C4-2B (cell line): ENCODE results near the gene TXNDC11.
"Not testable (repeated sequence)": the region's sequence is repeated elsewhere in the genome, so short reads cannot be mapped to it uniquely, and the experiment has no call there.

ENCODE experiments used
- ZFX ChIP-seq: fragments of 450-650 bp; IDR thresholded peaks from 2 replicates; pipeline ENCODE4 v1.6.1; 2017
- TF ChIP-seq, protein P1 (sequence below): fragments of 450-650 bp; conservative IDR thresholded peaks from 2 replicates; pipeline ENCODE4 v1.5.1; 2017; ENCODE audit warnings: mild to moderate bottlenecking

- TF ChIP-seq, protein P1, sequence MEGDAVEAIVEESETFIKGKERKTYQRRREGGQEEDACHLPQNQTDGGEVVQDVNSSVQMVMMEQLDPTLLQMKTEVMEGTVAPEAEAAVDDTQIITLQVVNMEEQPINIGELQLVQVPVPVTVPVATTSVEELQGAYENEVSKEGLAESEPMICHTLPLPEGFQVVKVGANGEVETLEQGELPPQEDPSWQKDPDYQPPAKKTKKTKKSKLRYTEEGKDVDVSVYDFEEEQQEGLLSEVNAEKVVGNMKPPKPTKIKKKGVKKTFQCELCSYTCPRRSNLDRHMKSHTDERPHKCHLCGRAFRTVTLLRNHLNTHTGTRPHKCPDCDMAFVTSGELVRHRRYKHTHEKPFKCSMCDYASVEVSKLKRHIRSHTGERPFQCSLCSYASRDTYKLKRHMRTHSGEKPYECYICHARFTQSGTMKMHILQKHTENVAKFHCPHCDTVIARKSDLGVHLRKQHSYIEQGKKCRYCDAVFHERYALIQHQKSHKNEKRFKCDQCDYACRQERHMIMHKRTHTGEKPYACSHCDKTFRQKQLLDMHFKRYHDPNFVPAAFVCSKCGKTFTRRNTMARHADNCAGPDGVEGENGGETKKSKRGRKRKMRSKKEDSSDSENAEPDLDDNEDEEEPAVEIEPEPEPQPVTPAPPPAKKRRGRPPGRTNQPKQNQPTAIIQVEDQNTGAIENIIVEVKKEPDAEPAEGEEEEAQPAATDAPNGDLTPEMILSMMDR, result not testable (repeated sequence)
- not testable (repeated sequence) for TF ChIP-seq ZFX
Measured at GRCh38 chr16:11784381-11784780, 41.7 kb upstream of the TXNDC11 start.
